ENCODE results near the gene B3GAT2. TPM values are rescaled to one million over a fixed set of nuclear protein-coding genes. Genes with fewer than 3 reads are reported as not detected.

B3GAT2 gene
- total RNA-seq, 4 donors from 2014 or later = not detected

DNA sequence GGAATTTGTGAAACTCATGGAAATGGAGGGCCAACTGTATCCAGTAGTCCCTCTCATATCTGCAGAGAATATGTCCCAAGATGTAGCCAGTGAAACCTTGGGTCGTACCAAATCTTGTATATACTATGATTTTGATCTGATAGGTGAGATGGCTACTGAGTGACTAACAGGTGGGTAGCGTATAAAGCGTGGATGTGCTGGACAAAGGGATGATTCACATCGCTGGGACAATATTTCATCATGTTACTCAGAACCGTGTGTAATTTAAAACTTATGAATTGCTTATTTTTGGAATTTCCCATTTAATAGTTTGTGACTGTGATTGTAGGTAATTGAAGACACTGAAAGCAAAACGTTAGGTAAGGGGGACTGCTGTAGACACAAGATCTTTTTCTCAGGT is 145.1 kb downstream of the B3GAT2 start:
- TF ChIP-seq, protein P1, sequence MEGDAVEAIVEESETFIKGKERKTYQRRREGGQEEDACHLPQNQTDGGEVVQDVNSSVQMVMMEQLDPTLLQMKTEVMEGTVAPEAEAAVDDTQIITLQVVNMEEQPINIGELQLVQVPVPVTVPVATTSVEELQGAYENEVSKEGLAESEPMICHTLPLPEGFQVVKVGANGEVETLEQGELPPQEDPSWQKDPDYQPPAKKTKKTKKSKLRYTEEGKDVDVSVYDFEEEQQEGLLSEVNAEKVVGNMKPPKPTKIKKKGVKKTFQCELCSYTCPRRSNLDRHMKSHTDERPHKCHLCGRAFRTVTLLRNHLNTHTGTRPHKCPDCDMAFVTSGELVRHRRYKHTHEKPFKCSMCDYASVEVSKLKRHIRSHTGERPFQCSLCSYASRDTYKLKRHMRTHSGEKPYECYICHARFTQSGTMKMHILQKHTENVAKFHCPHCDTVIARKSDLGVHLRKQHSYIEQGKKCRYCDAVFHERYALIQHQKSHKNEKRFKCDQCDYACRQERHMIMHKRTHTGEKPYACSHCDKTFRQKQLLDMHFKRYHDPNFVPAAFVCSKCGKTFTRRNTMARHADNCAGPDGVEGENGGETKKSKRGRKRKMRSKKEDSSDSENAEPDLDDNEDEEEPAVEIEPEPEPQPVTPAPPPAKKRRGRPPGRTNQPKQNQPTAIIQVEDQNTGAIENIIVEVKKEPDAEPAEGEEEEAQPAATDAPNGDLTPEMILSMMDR (IDR thresholded peaks at IDR 0.05) = no peak
- no peak for TF ChIP-seq POLR2A (IDR thresholded peaks at IDR 0.05)
- WGBS, 2 donors = 93 to 94% methylated on average over 6 of the region's 6 CpGs
- intact Hi-C loops (cut with DNase I) = no loop called here

More for the DNA sequence above, 145.1 kb downstream of the B3GAT2 start:
- H3K36me3 ChIP-seq = no peaks in the 10 kb centered on the region
- H3K9me3 ChIP-seq = no peaks in the 10 kb centered on the region
- DNase-seq = no peak
- peaks cover 0 to 3% of the 10 kb centered on the region in 2 donors for H3K4me1 ChIP-seq
- H3K27me3 ChIP-seq = no peaks in the 10 kb centered on the region
- no peak overlapping the region for H3K4me3 ChIP-seq (replicated peaks in 1 of 3)
- H3K27ac ChIP-seq = no peak overlapping the region
